Right atrium auricular region (tissue), 2 donors: ENCODE measurements around the gene SYNDIG1L. TPM values are rescaled to one million over a fixed set of nuclear protein-coding genes. Genes with fewer than 3 reads are reported as not detected.
A peak's percentile ranks its signal among the peaks of the same experiment; 100 is the strongest.

ENCODE experiments used
- DNase-seq: peaks from one replicate; pipeline ENCODE4 v3.0.0-alpha.2; 2019; ENCODE audit warnings: low spot score
- H3K27ac ChIP-seq, 2 donors: fragments of 200-600 bp; sonication (generic); 1 replicate in 1 of 2; 2 replicates in 1 of 2; pipeline ENCODE4 v1.5.1; 2016 to 2019
- H3K27me3 ChIP-seq, 2 donors: fragments of 200-600 bp; sonication (generic); one replicate each; pipeline versions ENCODE4 v1.5.1 to v1.6.0; 2017 to 2019
- H3K36me3 ChIP-seq: fragments of 200-600 bp; sonication (generic); one replicate; pipeline ENCODE4 v1.5.1; 2016
- H3K4me1 ChIP-seq, 2 donors: fragments of 200-600 bp; sonication (generic); one replicate each; pipeline versions ENCODE4 v1.5.1 to v1.6.0; 2017 to 2019
- H3K4me3 ChIP-seq, 2 donors: fragments of 200-600 bp; sonication (generic); 1 replicate in 1 of 2; 2 replicates in 1 of 2; pipeline ENCODE4 v1.5.1; 2017 to 2019; ENCODE audit warnings: mild to moderate bottlenecking in 1 of 2, moderate library complexity in 1 of 2
- H3K9me3 ChIP-seq, 2 donors: fragments of 200-600 bp; sonication (generic); one replicate each; pipeline ENCODE4 v1.5.1; 2019
- CTCF ChIP-seq, 2 donors: fragments of 200-600 bp; sonication (generic); IDR thresholded peaks; one replicate each; pipeline ENCODE4 v1.5.1; 2019; ENCODE audit warnings: antibody characterized with exemption in 2 of 2
- total RNA-seq, 2 donors: library from RNA; depleted of rRNA; stranded (reverse); fragments of >200 nt; gene quantifications; one replicate each; pipeline ENCODE4 v1.1.0, GENCODE V29; 2016

The SYNDIG1L gene
- total RNA-seq, 2 donors from 2014 or later = 0.12 to 0.22 TPM

- no peak for TF ChIP-seq CTCF (IDR thresholded peaks at IDR 0.05)
- H3K4me3 ChIP-seq = no peak overlapping the region
- H3K9me3 ChIP-seq = no peaks in the 10 kb centered on the region
- DNase-seq = no peak
- H3K27me3 ChIP-seq = no peaks in the 10 kb centered on the region
- H3K4me1 ChIP-seq = peaks cover 0 to 22% of the 10 kb centered on the region in 2 donors
- H3K27ac ChIP-seq = no peak overlapping the region
- peaks cover 11% of the 10 kb centered on the region for H3K36me3 ChIP-seq
Measured at GRCh38 chr14:74468513-74468912, 42.5 kb upstream of the SYNDIG1L start.

GRCh38 chr14:74465335-74465734, 39.3 kb upstream of the SYNDIG1L start:
- Histone ChIP-seq H3K27me3 (no peaks in the 10 kb centered on the region), H3K9me3 (no peaks in the 10 kb centered on the region), H3K36me3 (no peaks in the 10 kb centered on the region), H3K4me3 (no peak overlapping the region), H3K4me1 (peaks cover 0 to 20% of the 10 kb centered on the region in 2 donors), H3K27ac (no peak overlapping the region)
- DNase-seq = no peak
- TF ChIP-seq CTCF (IDR thresholded peaks at IDR 0.05) = no peak

GRCh38 chr14:74464785-74465184, 38.8 kb upstream of the SYNDIG1L start:
- H3K4me3 ChIP-seq = no peak overlapping the region
- H3K27me3 ChIP-seq = no peaks in the 10 kb centered on the region
- peaks cover 0 to 14% of the 10 kb centered on the region in 2 donors for H3K4me1 ChIP-seq
- DNase-seq = no peak
- no peaks in the 10 kb centered on the region for H3K36me3 ChIP-seq
- no peak overlapping the region for H3K27ac ChIP-seq
- TF ChIP-seq CTCF (IDR thresholded peaks at IDR 0.05) = no peak
- no peaks in the 10 kb centered on the region for H3K9me3 ChIP-seq

GRCh38 chr14:74463697-74464096, 37.7 kb upstream of the SYNDIG1L start:
- no peak overlapping the region for H3K4me3 ChIP-seq
- H3K4me1 ChIP-seq = peaks cover 0 to 3% of the 10 kb centered on the region in 2 donors
- H3K36me3 ChIP-seq = no peaks in the 10 kb centered on the region
- H3K27me3 ChIP-seq = no peaks in the 10 kb centered on the region
- no peaks in the 10 kb centered on the region for H3K9me3 ChIP-seq
- H3K27ac ChIP-seq = no peak overlapping the region
- TF ChIP-seq CTCF (IDR thresholded peaks at IDR 0.05) = no peak
- no peak for DNase-seq

GRCh38 chr14:74462993-74463392, 37.0 kb upstream of the SYNDIG1L start:
- Histone ChIP-seq H3K4me1 (no peaks in the 10 kb centered on the region), H3K36me3 (no peaks in the 10 kb centered on the region), H3K27me3 (no peaks in the 10 kb centered on the region), H3K4me3 (no peak overlapping the region), H3K27ac (no peak overlapping the region), H3K9me3 (no peaks in the 10 kb centered on the region)
- no peak for TF ChIP-seq CTCF (IDR thresholded peaks at IDR 0.05)
- DNase-seq = peak; percentile 21

- H3K4me3 ChIP-seq = no peak overlapping the region
- no peaks in the 10 kb centered on the region for H3K36me3 ChIP-seq
- H3K9me3 ChIP-seq = no peaks in the 10 kb centered on the region
- TF ChIP-seq CTCF (IDR thresholded peaks at IDR 0.05) = no peak
- H3K27ac ChIP-seq = no peak overlapping the region
- H3K27me3 ChIP-seq = no peaks in the 10 kb centered on the region
- H3K4me1 ChIP-seq = no peaks in the 10 kb centered on the region
- no peak for DNase-seq
Measured at GRCh38 chr14:74459976-74460375, 34.0 kb upstream of the SYNDIG1L start.
